IMR-90 (cell line): Measurements from ENCODE around the gene EPB41L5. TPM values are rescaled to one million over a fixed set of nuclear protein-coding genes. Genes with fewer than 3 reads are reported as not detected.

Source experiments
- ATAC-seq: fragments of 200-7000 bp; cut with Tn5 transposase; 2 replicates; pipeline ENCODE4 v1.9.1; 2020; ENCODE audit warnings: low read depth, mild to moderate bottlenecking, moderate library complexity
- BruUV-seq: library from RNA; stranded (reverse); fragments of 400-500 nt; replicated peaks from 2 replicates; lab custom pipeline; 2021; lab: Mats Ljungman, UMichigan
- CTCF ChIA-PET: fragments of 300-600 bp; formaldehyde crosslinking; extraction: SDS; loops from one replicate; lab custom pipeline; 2021; ENCODE audit warnings: antibody characterized with exemption; lab: Yijun Ruan, JAX
- POLR2A ChIA-PET: fragments of 300-600 bp; sonication (Branson Sonifier 250); formaldehyde crosslinking; loops from one replicate; lab custom pipeline; 2022; ENCODE audit warnings: antibody characterized with exemption; ENCODE audit not compliant: unreplicated experiment; lab: Charles Lee
- DNase-seq: peaks from one replicate; pipeline ENCODE4 v3.0.0; 2013
- H2AFZ ChIP-seq: replicated peaks from 2 replicates; pipeline ENCODE3; 2013; ENCODE audit warnings: low read length, mild to moderate bottlenecking; ENCODE audit not compliant: poor library complexity
- H2AK5ac ChIP-seq: 2 replicates; pipeline ENCODE4 v1.6.1; 2013; ENCODE audit warnings: low read depth, low read length, inconsistent platforms
- H2AK9ac ChIP-seq: replicated peaks from 2 replicates; pipeline ENCODE3; 2013; ENCODE audit warnings: mild to moderate bottlenecking, low read depth, low read length, moderate library complexity; ENCODE audit not compliant: poor library complexity
- H2BK120ac ChIP-seq: 2 replicates; pipeline ENCODE4 v1.6.1; 2013; ENCODE audit warnings: low read depth, low read length, inconsistent platforms
- H2BK15ac ChIP-seq: 3 replicates; pipeline ENCODE4 v1.6.1; 2013; ENCODE audit warnings: low read depth, low read length, inconsistent platforms
- H2BK20ac ChIP-seq: 2 replicates; pipeline ENCODE4 v1.6.1; 2013; ENCODE audit warnings: low read depth, mild to moderate bottlenecking, inconsistent platforms, low read length, moderate library complexity
- H2BK5ac ChIP-seq: 2 replicates; pipeline ENCODE4 v1.6.1; 2013; ENCODE audit warnings: mild to moderate bottlenecking, low read depth, low read length, inconsistent platforms; ENCODE audit not compliant: poor library complexity, severe bottlenecking
- H3K14ac ChIP-seq: replicated peaks from 2 replicates; pipeline ENCODE4 v1.6.1; 2013; ENCODE audit warnings: low read depth, low read length, inconsistent platforms
- H3K18ac ChIP-seq: 2 replicates; pipeline ENCODE4 v1.6.1; 2013; ENCODE audit warnings: low read depth, low read length, control low read depth
- H3K23ac ChIP-seq: 2 replicates; pipeline ENCODE4 v1.6.1; 2013; ENCODE audit warnings: low read depth, low read length, inconsistent platforms
- H3K27ac ChIP-seq: 2 replicates; pipeline ENCODE4 v1.5.1; 2013; ENCODE audit warnings: mild to moderate bottlenecking, control low read depth, low read length; ENCODE audit not compliant: insufficient read depth
- H3K27me3 ChIP-seq: 2 replicates; pipeline ENCODE4 v1.6.1; 2013; ENCODE audit warnings: low read length; ENCODE audit not compliant: control insufficient read depth, insufficient read depth
- H3K36me3 ChIP-seq: 2 replicates; pipeline ENCODE4 v1.6.1; 2013; ENCODE audit warnings: low read length, mixed read lengths; ENCODE audit not compliant: control insufficient read depth, insufficient read depth
- H3K4ac ChIP-seq: 2 replicates; pipeline ENCODE4 v1.6.1; 2013; ENCODE audit warnings: low read depth, low read length, inconsistent platforms
- H3K4me1 ChIP-seq: 2 replicates; pipeline ENCODE4 v1.6.1; 2013; ENCODE audit warnings: low read length, mixed read lengths; ENCODE audit not compliant: control insufficient read depth, insufficient read depth
- H3K4me2 ChIP-seq: 2 replicates; pipeline ENCODE4 v1.6.1; 2013; ENCODE audit warnings: low read depth, mild to moderate bottlenecking, control low read depth, low read length, moderate library complexity
- H3K4me3 ChIP-seq: 2 replicates; pipeline ENCODE4 v1.5.1; 2013; ENCODE audit warnings: low read depth, mild to moderate bottlenecking, control low read depth, low read length, moderate library complexity; ENCODE audit not compliant: insufficient read depth
- H3K56ac ChIP-seq: 2 replicates; pipeline ENCODE4 v1.6.1; 2013; ENCODE audit warnings: low read length, inconsistent platforms; ENCODE audit not compliant: insufficient read depth; ENCODE audit errors: extremely low read depth
- H3K79me1 ChIP-seq, 2 experiments: 2 replicates each; pipeline ENCODE4 v1.6.1; 2013; ENCODE audit warnings: low read length in 2 of 2, inconsistent platforms in 1 of 2, low read depth in 1 of 2
- H3K9ac ChIP-seq: 2 replicates; pipeline ENCODE4 v1.6.1; 2013; ENCODE audit warnings: low read depth, low read length, control low read depth
- H3K9me1 ChIP-seq: 2 replicates; pipeline ENCODE4 v1.6.1; 2013; ENCODE audit warnings: low read length, inconsistent platforms; ENCODE audit not compliant: insufficient read depth
- H3K9me3 ChIP-seq: 2 replicates; pipeline ENCODE4 v1.6.1; 2013; ENCODE audit warnings: low read length; ENCODE audit not compliant: control insufficient read depth, insufficient read depth
- H4K20me1 ChIP-seq: 2 replicates; pipeline ENCODE4 v1.6.1; 2013; ENCODE audit warnings: low read length, inconsistent platforms; ENCODE audit not compliant: insufficient read depth
- H4K5ac ChIP-seq: 2 replicates; pipeline ENCODE4 v1.6.1; 2013; ENCODE audit warnings: mild to moderate bottlenecking, low read depth, low read length, control low read depth
- H4K8ac ChIP-seq, 2 experiments: 2 replicates each; pipeline ENCODE4 v1.6.1; 2013; ENCODE audit warnings: low read depth in 2 of 2, low read length in 2 of 2, control low read depth in 1 of 2, inconsistent platforms in 1 of 2
- H4K91ac ChIP-seq: 2 replicates; pipeline ENCODE4 v1.6.1; 2013; ENCODE audit warnings: low read depth, low read length, inconsistent platforms; ENCODE audit not compliant: insufficient read depth
- BHLHE40 ChIP-seq: fragments of 150-350 bp; IDR thresholded peaks from 2 replicates; pipeline ENCODE4 v1.6.1; 2016; ENCODE audit warnings: mild to moderate bottlenecking, low read depth, low read length
- CEBPB ChIP-seq: IDR thresholded peaks from 2 replicates; pipeline ENCODE4 v1.6.1; 2012; ENCODE audit warnings: low read depth, low read length, improper control_type of control experiment
- CHD1 ChIP-seq: IDR thresholded peaks from 2 replicates; pipeline ENCODE4 v1.6.1; 2012; ENCODE audit warnings: low read depth, low read length, improper control_type of control experiment
- CTCF ChIP-seq: conservative IDR thresholded peaks from 2 replicates; pipeline ENCODE4 v1.5.1; 2012; ENCODE audit warnings: mild to moderate bottlenecking, low read depth, low read length, improper control_type of control experiment
- ELK1 ChIP-seq: fragments of 150-350 bp; IDR thresholded peaks from 2 replicates; pipeline ENCODE4 v1.6.1; 2016; ENCODE audit warnings: low read depth, mild to moderate bottlenecking, low read length, moderate library complexity, borderline replicate concordance
- FOS ChIP-seq: fragments of 150-350 bp; IDR thresholded peaks from 2 replicates; pipeline ENCODE4 v1.6.1; 2016; ENCODE audit warnings: low read depth, low read length
- MAFK ChIP-seq: IDR thresholded peaks from 2 replicates; pipeline ENCODE4 v1.6.1; 2012; ENCODE audit warnings: low read depth, low read length, improper control_type of control experiment
- MAZ ChIP-seq: IDR thresholded peaks from 2 replicates; pipeline ENCODE4 v1.6.1; 2012; ENCODE audit warnings: low read depth, mild to moderate bottlenecking, low read length, improper control_type of control experiment, moderate library complexity, borderline replicate concordance
- MXI1 ChIP-seq: IDR thresholded peaks from 2 replicates; pipeline ENCODE4 v1.6.1; 2012; ENCODE audit warnings: low read depth, mild to moderate bottlenecking, low read length, moderate library complexity, borderline replicate concordance
- NFE2L2 ChIP-seq: fragments of 150-350 bp; IDR thresholded peaks from 2 replicates; pipeline ENCODE4 v1.6.1; 2016; ENCODE audit warnings: low read depth, mild to moderate bottlenecking, low read length
- POLR2A ChIP-seq: IDR thresholded peaks from 2 replicates; pipeline ENCODE4 v1.6.1; 2012; ENCODE audit warnings: mild to moderate bottlenecking, low read depth, low read length
- RAD21 ChIP-seq: IDR thresholded peaks from 2 replicates; pipeline ENCODE4 v1.6.1; 2012; ENCODE audit warnings: low read length, improper control_type of control experiment
- RCOR1 ChIP-seq: IDR thresholded peaks from 2 replicates; pipeline ENCODE4 v1.6.1; 2012; ENCODE audit warnings: mild to moderate bottlenecking, low read length, improper control_type of control experiment; ENCODE audit not compliant: insufficient replicate concordance
- RFX5 ChIP-seq: IDR thresholded peaks from 2 replicates; pipeline ENCODE4 v1.8.0; 2012; ENCODE audit warnings: low read depth, mild to moderate bottlenecking, low read length, moderate library complexity
- SMC3 ChIP-seq: fragments of 150-350 bp; IDR thresholded peaks from 2 replicates; pipeline ENCODE4 v1.6.1; 2016; ENCODE audit warnings: low read depth, mild to moderate bottlenecking, antibody characterized with exemption, low read length, moderate library complexity
- USF2 ChIP-seq: fragments of 150-350 bp; IDR thresholded peaks from 2 replicates; pipeline ENCODE4 v1.6.1; 2017; ENCODE audit warnings: mild to moderate bottlenecking, antibody characterized with exemption, low read length, low read depth
- WGBS, 2 experiments: methylation state at CpG; one replicate each; pipeline versions ENCODE4 v1.1.5 to v1.1.7; 2013; ENCODE audit warnings: missing lambda C conversion rate in 2 of 2; ENCODE audit not compliant: insufficient read length in 1 of 2; ENCODE audit errors: extremely low coverage in 2 of 2; 5-methylcytosine and 5-hydroxymethylcytosine counted together
- dilution Hi-C: fragments of 300-500 bp; cut with HindIII; formaldehyde crosslinking; loops from one replicate; pipeline ENCODE4 v1.14.3; 2018; ENCODE audit warnings: low sequenced_read_pairs; ENCODE audit not compliant: unreplicated experiment
- in situ Hi-C: fragments of 300-500 bp; cut with MboI; formaldehyde crosslinking; loops from 3 replicates; pipeline ENCODE4 v1.14.3; 2019; ENCODE audit warnings: low sequenced_read_pairs, inconsistent platforms, mixed read lengths
- intact Hi-C: fragments of 100-400 bp; cut with micrococcal nuclease; formaldehyde crosslinking; loops from 2 replicates; pipeline ENCODE4 v1.10.0; 2022
- polyA plus RNA-seq, 3 experiments: library from polyadenylated mRNA; depleted of rRNA; stranded (reverse); fragments of >200 nt; gene quantifications; 2 replicates each; pipeline ENCODE4 v1.2.3, GENCODE V29; 2012; ENCODE audit warnings: low replicate concordance in 1 of 3
- total RNA-seq: library from RNA; depleted of rRNA; stranded (reverse); fragments of >200 nt; gene quantifications from 2 replicates; pipeline ENCODE4 v1.2.3, GENCODE V29; 2012

EPB41L5 gene
- total and polyA plus RNA-seq, 2 of the 4 experiments (the other 2 are of a cell fraction): 5.1 to 10.6 TPM

- Histone ChIP-seq H3K4me3 (no peak overlapping the region), H3K4me1 (peaks cover 5% of the 10 kb centered on the region), H2BK15ac (no peak overlapping the region), H4K91ac (no peak overlapping the region), H3K23ac (no peak overlapping the region), H3K18ac (no peak overlapping the region), H2AK5ac (no peak overlapping the region), H2BK20ac (no peak overlapping the region), H2BK5ac (no peak overlapping the region), H4K5ac (no peak overlapping the region), H3K27me3 (no peaks in the 10 kb centered on the region), H3K4ac (no peak overlapping the region), H3K4me2 (no peak overlapping the region), H3K9ac (no peak overlapping the region), H3K27ac (no peak overlapping the region), H3K9me3 (no peaks in the 10 kb centered on the region), H4K8ac (no peak overlapping the region), H2BK120ac (no peak overlapping the region), H2AFZ (no peak overlapping the region), H3K9me1 (peaks cover 3% of the 10 kb centered on the region; the same call in 1 of the 2 replicates), H4K20me1 (no peaks in the 10 kb centered on the region), H2AK9ac (no peak overlapping the region), H3K14ac (no peak overlapping the region), H3K36me3 (no peaks in the 10 kb centered on the region), H3K79me1 (no peaks in the 10 kb centered on the region), H3K56ac (no peak overlapping the region)
- in situ Hi-C loops: no loop called here
- intact Hi-C loops: no loop called here
- no peak for DNase-seq
- BruUV-seq: no TSS peak
- CTCF ChIA-PET: interaction anchor here (0.7 to 3.6 kb wide), 2 partner anchors 68 to 136 kb away, joined by 4 to 36 read pairs; no protein-coding TSS in a partner anchor
- POLR2A ChIA-PET: no interaction called here
- no peak for ATAC-seq
- WGBS, 2 experiments: 91% methylated on average over 7 of the region's 15 CpGs; no CpG with 5 or more reads in 1 of the 2 experiments
- dilution Hi-C loops: no loop called here
- TF ChIP-seq SMC3 (no peak), USF2 (no peak), MAZ (no peak), ELK1 (no peak), RCOR1 (no peak), RAD21 (no peak), POLR2A (no peak), CTCF (no peak), NFE2L2 (no peak), CHD1 (no peak), MXI1 (no peak), RFX5 (no peak), FOS (no peak), CEBPB (no peak), BHLHE40 (no peak), MAFK (no peak)
These were observed 164.2 kb downstream of the EPB41L5 start for GRCh38 chr2:120177001-120177621.
